Natural killer cell (primary cell): ENCODE measurements around the gene NFKBIE. TPM values are rescaled to one million over a fixed set of nuclear protein-coding genes. Genes with fewer than 3 reads are reported as not detected.

Experiments
- ATAC-seq, 3 donors: fragments of 150-1000 bp in 2 of 3; fragments of 200-7000 bp in 1 of 3; cut with Tn5 transposase; 1 replicate in 1 of 3; 2 replicates in 2 of 3; pipeline ENCODE4 v1.10.0; 2021; ENCODE audit warnings: mild to moderate bottlenecking in 2 of 3, moderate library complexity in 2 of 3
- DNase-seq, 2 donors: peaks; one replicate each; pipeline versions ENCODE4 v3.0.0 to v3.0.0-alpha.2; 2013 to 2021; ENCODE audit warnings: mixed read lengths in 1 of 2
- H3K27ac ChIP-seq: one replicate; pipeline ENCODE4 v1.5.1; 2013; ENCODE audit warnings: mild to moderate bottlenecking, low read length
- H3K27me3 ChIP-seq: one replicate; pipeline ENCODE4 v1.6.1; 2013; ENCODE audit warnings: low read length; ENCODE audit not compliant: control insufficient read depth, insufficient read depth
- H3K36me3 ChIP-seq: one replicate; pipeline ENCODE4 v1.6.1; 2013; ENCODE audit warnings: low read length; ENCODE audit not compliant: control insufficient read depth, insufficient read depth
- H3K4me1 ChIP-seq: one replicate; pipeline ENCODE4 v1.6.1; 2013; ENCODE audit warnings: low read length; ENCODE audit not compliant: control insufficient read depth, insufficient read depth
- H3K4me3 ChIP-seq: one replicate; pipeline ENCODE4 v1.5.1; 2013; ENCODE audit warnings: low read length
- H3K9me3 ChIP-seq: one replicate; pipeline ENCODE4 v1.6.1; 2013; ENCODE audit warnings: low read length; ENCODE audit not compliant: control insufficient read depth, insufficient read depth
- H3K27ac Mint-ChIP-seq, 2 donors: one replicate each; pipeline ENCODE4 v1.8.0; 2022; ENCODE audit warnings: mild to moderate bottlenecking in 2 of 2, mixed read lengths in 2 of 2, moderate library complexity in 1 of 2
- H3K27me3 Mint-ChIP-seq, 2 donors: one replicate each; pipeline ENCODE4 v1.8.0; 2022; ENCODE audit warnings: low read depth in 2 of 2, mixed read lengths in 2 of 2
- H3K36me3 Mint-ChIP-seq: one replicate; pipeline ENCODE4 v1.8.0; 2022; ENCODE audit warnings: mixed read lengths
- H3K4me1 Mint-ChIP-seq, 2 donors: one replicate each; pipeline ENCODE4 v1.8.0; 2022; ENCODE audit warnings: mixed read lengths in 2 of 2
- H3K4me3 Mint-ChIP-seq: one replicate; pipeline ENCODE4 v1.8.0; 2022; ENCODE audit warnings: mild to moderate bottlenecking, moderate library complexity, mixed read lengths
- H3K9me3 Mint-ChIP-seq, 2 donors: one replicate each; pipeline ENCODE4 v1.8.0; 2022; ENCODE audit warnings: mixed read lengths in 2 of 2
- WGBS: methylation state at CpG from one replicate; pipeline ENCODE4 v1.1.7; 2013; ENCODE audit warnings: missing lambda C conversion rate; ENCODE audit not compliant: insufficient coverage; 5-methylcytosine and 5-hydroxymethylcytosine counted together
- intact Hi-C: fragments of 100-400 bp; cut with micrococcal nuclease; formaldehyde crosslinking; loops from one replicate; pipeline ENCODE4 v1.14.2; 2022
- total RNA-seq, 4 donors: library from RNA; stranded (reverse); fragments of 120-200 nt in 1 of 4; gene quantifications; one replicate each; pipeline versions ENCODE4 v1.2.3 to v1.2.4, GENCODE V29; 2013 to 2022
- TF ChIP-seq, protein P1 (sequence below): fragments of 200-600 bp; IDR thresholded peaks from one replicate; pipeline ENCODE4 v1.8.0; 2022; ENCODE audit warnings: antibody characterized with exemption

The NFKBIE gene
- total RNA-seq, 3 donors from 2014 or later (not counting 1 experiment from before 2014, with no cell fraction given) = 44.9 to 61.5 (median 56.4) TPM

DNA sequence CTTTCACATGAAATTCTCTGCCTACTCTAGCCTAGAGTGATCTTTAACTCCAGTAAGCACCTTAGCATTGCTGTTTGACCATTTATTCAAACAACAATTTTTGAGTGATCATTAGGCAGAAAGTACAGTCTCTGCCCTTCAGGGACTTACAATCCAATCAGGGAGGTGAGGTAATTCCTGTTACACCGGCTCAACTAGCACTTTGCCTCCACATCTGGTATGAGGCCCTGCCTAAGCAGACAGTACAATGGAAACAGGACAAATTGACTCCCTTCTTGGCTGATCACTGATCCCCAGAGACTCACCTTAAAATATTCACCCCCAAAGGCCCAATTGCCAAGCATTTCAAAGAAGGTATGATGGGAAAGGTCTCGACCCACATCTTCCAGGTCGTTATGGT lies 46.4 kb upstream of the NFKBIE start:
- H3K27me3 Mint-ChIP-seq = peaks cover 0 to 6% of the 10 kb centered on the region in 2 donors
- H3K36me3 ChIP-seq = peaks cover 29% of the 10 kb centered on the region
- H3K27me3 ChIP-seq = no peaks in the 10 kb centered on the region
- intact Hi-C loops = no loop called here
- ATAC-seq (no peak), DNase-seq (no peak)
- TF ChIP-seq, protein P1, sequence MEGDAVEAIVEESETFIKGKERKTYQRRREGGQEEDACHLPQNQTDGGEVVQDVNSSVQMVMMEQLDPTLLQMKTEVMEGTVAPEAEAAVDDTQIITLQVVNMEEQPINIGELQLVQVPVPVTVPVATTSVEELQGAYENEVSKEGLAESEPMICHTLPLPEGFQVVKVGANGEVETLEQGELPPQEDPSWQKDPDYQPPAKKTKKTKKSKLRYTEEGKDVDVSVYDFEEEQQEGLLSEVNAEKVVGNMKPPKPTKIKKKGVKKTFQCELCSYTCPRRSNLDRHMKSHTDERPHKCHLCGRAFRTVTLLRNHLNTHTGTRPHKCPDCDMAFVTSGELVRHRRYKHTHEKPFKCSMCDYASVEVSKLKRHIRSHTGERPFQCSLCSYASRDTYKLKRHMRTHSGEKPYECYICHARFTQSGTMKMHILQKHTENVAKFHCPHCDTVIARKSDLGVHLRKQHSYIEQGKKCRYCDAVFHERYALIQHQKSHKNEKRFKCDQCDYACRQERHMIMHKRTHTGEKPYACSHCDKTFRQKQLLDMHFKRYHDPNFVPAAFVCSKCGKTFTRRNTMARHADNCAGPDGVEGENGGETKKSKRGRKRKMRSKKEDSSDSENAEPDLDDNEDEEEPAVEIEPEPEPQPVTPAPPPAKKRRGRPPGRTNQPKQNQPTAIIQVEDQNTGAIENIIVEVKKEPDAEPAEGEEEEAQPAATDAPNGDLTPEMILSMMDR = no peak
- no peak overlapping the region for H3K27ac ChIP-seq
- no peaks in the 10 kb centered on the region for H3K9me3 ChIP-seq
- peaks cover 18 to 31% of the 10 kb centered on the region in 2 donors for H3K4me1 Mint-ChIP-seq
- peak overlapping the region in 1 of 2 donors; percentile 98 for H3K27ac Mint-ChIP-seq
- WGBS = 92% methylated on average over 3 of the region's 3 CpGs
- no peaks in the 10 kb centered on the region for H3K9me3 Mint-ChIP-seq
- H3K4me3 ChIP-seq = no peak overlapping the region
- peaks cover 11% of the 10 kb centered on the region for H3K4me1 ChIP-seq
- H3K4me3 Mint-ChIP-seq = peak overlapping the region; percentile 98
- H3K36me3 Mint-ChIP-seq = peaks cover 8% of the 10 kb centered on the region

DNA sequence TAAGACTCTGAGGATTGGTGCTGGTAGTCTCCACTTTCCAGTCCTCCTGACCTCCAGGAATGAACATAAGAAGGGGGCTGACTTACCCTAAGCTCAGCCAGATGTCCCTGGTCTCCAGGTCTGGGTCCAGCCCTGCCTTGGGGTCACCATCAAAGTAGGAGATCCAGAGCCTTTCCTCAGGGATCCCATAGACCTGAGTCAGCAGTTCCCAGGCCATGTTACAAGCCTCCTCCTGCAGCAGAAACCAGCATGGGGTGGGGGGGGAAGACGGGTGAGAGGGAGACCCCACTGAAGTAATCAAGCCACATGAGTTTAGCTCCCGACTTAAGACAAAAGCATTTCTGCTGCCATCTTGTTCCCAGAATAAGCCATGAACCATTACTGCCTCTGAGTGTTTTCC lies 46.0 kb upstream of the NFKBIE start:
- H3K4me3 ChIP-seq = no peak overlapping the region
- intact Hi-C loops = no loop called here
- ATAC-seq = no peak
- Mint-ChIP-seq H3K9me3 (no peaks in the 10 kb centered on the region), H3K36me3 (peaks cover 8% of the 10 kb centered on the region), H3K4me1 (peaks cover 18 to 31% of the 10 kb centered on the region in 2 donors), H3K27me3 (peaks cover 0 to 4% of the 10 kb centered on the region in 2 donors), H3K27ac (no peak overlapping the region), H3K4me3 (no peak overlapping the region)
- TF ChIP-seq, protein P1 = no peak
- H3K4me1 ChIP-seq = peaks cover 11% of the 10 kb centered on the region
- peaks cover 31% of the 10 kb centered on the region for H3K36me3 ChIP-seq
- no peak overlapping the region for H3K27ac ChIP-seq
- H3K27me3 ChIP-seq = no peaks in the 10 kb centered on the region
- WGBS = 69% methylated on average over 2 of the region's 2 CpGs
- no peaks in the 10 kb centered on the region for H3K9me3 ChIP-seq
- DNase-seq = no peak

- intact Hi-C loops = no loop called here
- H3K4me3 Mint-ChIP-seq = peak overlapping the region; percentile 17
- peaks cover 8% of the 10 kb centered on the region for H3K36me3 Mint-ChIP-seq
- H3K27me3 ChIP-seq = no peaks in the 10 kb centered on the region
- no peak overlapping the region for H3K27ac ChIP-seq
- H3K27ac Mint-ChIP-seq = no peak overlapping the region
- H3K9me3 ChIP-seq = no peaks in the 10 kb centered on the region
- H3K4me1 ChIP-seq = peaks cover 11% of the 10 kb centered on the region
- peaks cover 18 to 31% of the 10 kb centered on the region in 2 donors for H3K4me1 Mint-ChIP-seq
- 98% methylated on average over 3 of the region's 3 CpGs for WGBS
- TF ChIP-seq, protein P1 = no peak
- H3K4me3 ChIP-seq = no peak overlapping the region
- no peak for DNase-seq
- peaks cover 35% of the 10 kb centered on the region for H3K36me3 ChIP-seq
- no peak for ATAC-seq
- H3K9me3 Mint-ChIP-seq = no peaks in the 10 kb centered on the region
- no peaks in the 10 kb centered on the region for H3K27me3 Mint-ChIP-seq
Observed at GRCh38 chr6:44310241-44310640, 44.9 kb upstream of the NFKBIE start.

- no peaks in the 10 kb centered on the region for H3K27me3 Mint-ChIP-seq
- H3K4me3 Mint-ChIP-seq = no peak overlapping the region
- no peak overlapping the region for H3K27ac Mint-ChIP-seq
- peaks cover 41% of the 10 kb centered on the region for H3K36me3 ChIP-seq
- H3K4me1 ChIP-seq = peaks cover 11% of the 10 kb centered on the region
- H3K4me1 Mint-ChIP-seq = peaks cover 18 to 31% of the 10 kb centered on the region in 2 donors
- H3K36me3 Mint-ChIP-seq = peaks cover 8% of the 10 kb centered on the region
- no peaks in the 10 kb centered on the region for H3K27me3 ChIP-seq
- intact Hi-C loops = no loop called here
- no peak overlapping the region for H3K4me3 ChIP-seq
- H3K9me3 Mint-ChIP-seq = no peaks in the 10 kb centered on the region
- H3K27ac ChIP-seq = no peak overlapping the region
- TF ChIP-seq, protein P1 = no peak
- no peak for ATAC-seq
- no peaks in the 10 kb centered on the region for H3K9me3 ChIP-seq
- no peak for DNase-seq
Observed at GRCh38 chr6:44309631-44310030, 44.3 kb upstream of the NFKBIE start.
